SU-DHL-6 (cell line): ENCODE data around the gene PRDM16.

Experiments
- H2AFZ ChIP-seq: fragments of 200-600 bp; sonication (generic); 2 replicates; pipeline ENCODE4 v1.6.1; 2014; ENCODE audit warnings: low read depth, mild to moderate bottlenecking, moderate library complexity, mixed read lengths, antibody characterized with exemption, low read length; ENCODE audit not compliant: severe bottlenecking
- H3F3A ChIP-seq: fragments of 200-600 bp; shearing (Covaris generic); 2 replicates; pipeline ENCODE4 v1.6.0; 2016; ENCODE audit warnings: antibody characterized with exemption, mild to moderate bottlenecking; ENCODE audit not compliant: insufficient read depth
- H3K27ac ChIP-seq: fragments of 200-600 bp; sonication (generic); 2 replicates; pipeline ENCODE4 v1.5.1; 2016; ENCODE audit warnings: low read depth, mild to moderate bottlenecking, low read length, moderate library complexity, mixed read lengths
- H3K27me3 ChIP-seq: fragments of 200-600 bp; sonication (generic), shearing (Covaris generic); 2 replicates; pipeline ENCODE4 v1.6.0; 2014; ENCODE audit warnings: mild to moderate bottlenecking, low read length
- H3K36me3 ChIP-seq: fragments of 200-600 bp; sonication (generic); 2 replicates; pipeline ENCODE4 v1.6.1; 2014; ENCODE audit warnings: mild to moderate bottlenecking, low read length, mixed read lengths
- H3K4me2 ChIP-seq: fragments of 300-600, 200-600 bp; shearing (Covaris generic), sonication (generic); 2 replicates; pipeline ENCODE4 v1.6.0; 2014; ENCODE audit warnings: low read length, low read depth, mild to moderate bottlenecking; ENCODE audit not compliant: poor library complexity, severe bottlenecking
- H3K4me3 ChIP-seq: fragments of 200-600 bp; sonication (generic); 2 replicates; pipeline ENCODE4 v1.5.1; 2014; ENCODE audit warnings: antibody characterized with exemption, low read length, mild to moderate bottlenecking, mixed read lengths; ENCODE audit not compliant: insufficient read depth, poor library complexity, severe bottlenecking
- H3K79me2 ChIP-seq: fragments of 200-600 bp; sonication (generic); 2 replicates; pipeline ENCODE4 v1.6.1; 2014; ENCODE audit warnings: mild to moderate bottlenecking, low read length, moderate library complexity; ENCODE audit not compliant: insufficient read depth
- H3K9ac ChIP-seq: fragments of 200-600 bp; sonication (generic); 2 replicates; pipeline ENCODE4 v1.7.0; 2014; ENCODE audit warnings: mild to moderate bottlenecking, low read length
- H3K9me2 ChIP-seq: fragments of 200-600 bp; sonication (generic); replicated peaks from 2 replicates; pipeline ENCODE4 v1.6.1; 2014; ENCODE audit warnings: low read length; ENCODE audit not compliant: insufficient read depth
- H3K9me3 ChIP-seq: fragments of 200-600 bp; sonication (generic); 2 replicates; pipeline ENCODE4 v1.6.1; 2014; ENCODE audit warnings: low read length, mixed read lengths; ENCODE audit not compliant: insufficient read depth
- H4K20me1 ChIP-seq: fragments of 200-600 bp; sonication (generic); 2 replicates; pipeline ENCODE4 v1.6.1; 2014; ENCODE audit warnings: low read depth, mild to moderate bottlenecking, antibody characterized with exemption, low read length, moderate library complexity, mixed read lengths
- EZH2phosphoT487 ChIP-seq: fragments of 200-600 bp; sonication (generic), shearing (Covaris generic); conservative IDR thresholded peaks from 2 replicates; pipeline ENCODE4 v1.6.1; 2018; ENCODE audit warnings: mild to moderate bottlenecking, antibody characterized with exemption, low read length, moderate library complexity, mixed read lengths
- TF ChIP-seq, protein P1 (sequence below): fragments of 200-600 bp; sonication (generic); IDR thresholded peaks from one replicate; pipeline ENCODE4 v1.5.1; 2017; ENCODE audit warnings: antibody characterized with exemption, mild to moderate bottlenecking, low read length, moderate library complexity; ENCODE audit not compliant: insufficient read depth, poor library complexity, severe bottlenecking

PRDM16 gene

GRCh38 chr1:3330771-3331245, 261.8 kb downstream of the PRDM16 start:
- no peaks in the 10 kb centered on the region for H4K20me1 ChIP-seq
- H3K9me3 ChIP-seq, result no peaks in the 10 kb centered on the region
- H3K9me2 ChIP-seq, result no peaks in the 10 kb centered on the region
- H3K27ac ChIP-seq, result no peak overlapping the region
- TF ChIP-seq, protein P1, sequence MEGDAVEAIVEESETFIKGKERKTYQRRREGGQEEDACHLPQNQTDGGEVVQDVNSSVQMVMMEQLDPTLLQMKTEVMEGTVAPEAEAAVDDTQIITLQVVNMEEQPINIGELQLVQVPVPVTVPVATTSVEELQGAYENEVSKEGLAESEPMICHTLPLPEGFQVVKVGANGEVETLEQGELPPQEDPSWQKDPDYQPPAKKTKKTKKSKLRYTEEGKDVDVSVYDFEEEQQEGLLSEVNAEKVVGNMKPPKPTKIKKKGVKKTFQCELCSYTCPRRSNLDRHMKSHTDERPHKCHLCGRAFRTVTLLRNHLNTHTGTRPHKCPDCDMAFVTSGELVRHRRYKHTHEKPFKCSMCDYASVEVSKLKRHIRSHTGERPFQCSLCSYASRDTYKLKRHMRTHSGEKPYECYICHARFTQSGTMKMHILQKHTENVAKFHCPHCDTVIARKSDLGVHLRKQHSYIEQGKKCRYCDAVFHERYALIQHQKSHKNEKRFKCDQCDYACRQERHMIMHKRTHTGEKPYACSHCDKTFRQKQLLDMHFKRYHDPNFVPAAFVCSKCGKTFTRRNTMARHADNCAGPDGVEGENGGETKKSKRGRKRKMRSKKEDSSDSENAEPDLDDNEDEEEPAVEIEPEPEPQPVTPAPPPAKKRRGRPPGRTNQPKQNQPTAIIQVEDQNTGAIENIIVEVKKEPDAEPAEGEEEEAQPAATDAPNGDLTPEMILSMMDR, result no peak
- no peak for TF ChIP-seq EZH2phosphoT487
- H2AFZ ChIP-seq, result no peak overlapping the region
- H3K4me3 ChIP-seq, result no peak overlapping the region
- H3F3A ChIP-seq, result no peaks in the 10 kb centered on the region
- H3K79me2 ChIP-seq, result no peaks in the 10 kb centered on the region
- H3K4me2 ChIP-seq, result no peak overlapping the region
- H3K27me3 ChIP-seq, result no peaks in the 10 kb centered on the region
- H3K36me3 ChIP-seq, result no peaks in the 10 kb centered on the region
- no peak overlapping the region for H3K9ac ChIP-seq

DNA sequence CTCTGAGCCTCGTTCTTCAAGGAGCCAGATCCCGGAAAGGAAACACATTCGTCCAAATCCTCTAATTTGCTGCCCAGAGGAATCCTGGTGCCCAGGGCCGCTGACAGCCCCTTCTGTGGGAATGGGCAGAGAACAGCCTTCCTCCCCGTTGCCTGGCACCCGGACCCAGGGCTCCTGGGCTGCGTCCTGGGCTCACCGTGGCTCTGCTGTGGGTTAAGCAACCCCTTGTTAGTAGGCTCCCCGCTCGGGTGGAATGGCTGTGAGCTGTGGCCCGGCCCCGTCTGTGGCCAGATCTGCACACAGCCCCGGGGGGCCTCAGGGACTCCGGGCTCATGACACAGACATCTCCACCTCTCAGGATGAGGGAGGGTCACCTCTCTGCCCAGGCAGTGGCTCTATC, 262.6 kb downstream of the PRDM16 start:
- Histone ChIP-seq H3K9me2 (no peaks in the 10 kb centered on the region), H3F3A (no peaks in the 10 kb centered on the region), H3K9me3 (no peaks in the 10 kb centered on the region), H3K4me3 (no peak overlapping the region), H2AFZ (no peak overlapping the region), H3K36me3 (no peaks in the 10 kb centered on the region), H3K27ac (no peak overlapping the region), H3K4me2 (no peak overlapping the region), H3K27me3 (no peaks in the 10 kb centered on the region), H4K20me1 (no peaks in the 10 kb centered on the region), H3K79me2 (no peaks in the 10 kb centered on the region), H3K9ac (no peak overlapping the region)
- TF ChIP-seq EZH2phosphoT487, result no peak
- TF ChIP-seq, protein P1, result no peak

DNA sequence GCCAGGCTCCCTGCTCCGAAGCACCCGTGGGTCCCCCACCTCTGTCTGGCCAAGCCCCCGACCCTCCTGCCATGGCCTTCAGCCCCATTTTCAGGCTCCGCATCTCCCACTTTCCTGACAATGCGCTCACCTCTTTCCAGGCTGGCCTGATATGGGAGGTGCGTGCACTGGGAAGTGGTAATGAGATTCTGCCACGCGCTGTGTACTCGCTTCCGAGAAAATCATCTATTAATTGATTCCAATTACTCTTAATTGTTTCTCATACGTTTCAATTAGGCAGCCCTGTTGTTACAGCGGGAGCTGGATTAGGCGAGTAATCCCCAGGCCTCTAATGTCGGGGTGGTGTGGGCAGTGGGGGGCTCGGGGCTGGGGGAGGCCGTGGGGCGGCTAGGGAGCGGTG, 263.0 kb downstream of the PRDM16 start:
- no peaks in the 10 kb centered on the region for H3K9me3 ChIP-seq
- no peak overlapping the region for H3K4me2 ChIP-seq
- H3K9ac ChIP-seq, result no peak overlapping the region
- H3K4me3 ChIP-seq, result no peak overlapping the region
- no peaks in the 10 kb centered on the region for H4K20me1 ChIP-seq
- H3K9me2 ChIP-seq, result no peaks in the 10 kb centered on the region
- no peaks in the 10 kb centered on the region for H3K36me3 ChIP-seq
- TF ChIP-seq, protein P1, result no peak
- TF ChIP-seq EZH2phosphoT487, result no peak
- no peak overlapping the region for H2AFZ ChIP-seq
- H3K27me3 ChIP-seq, result no peaks in the 10 kb centered on the region
- H3F3A ChIP-seq, result no peaks in the 10 kb centered on the region
- H3K27ac ChIP-seq, result no peak overlapping the region
- no peaks in the 10 kb centered on the region for H3K79me2 ChIP-seq

GRCh38 chr1:3332662-3333061, 263.7 kb downstream of the PRDM16 start:
- Histone ChIP-seq H3K9me3 (no peaks in the 10 kb centered on the region), H3K4me2 (no peak overlapping the region), H3F3A (no peaks in the 10 kb centered on the region), H3K9me2 (no peaks in the 10 kb centered on the region), H4K20me1 (no peaks in the 10 kb centered on the region), H3K36me3 (no peaks in the 10 kb centered on the region), H3K9ac (no peak overlapping the region), H3K4me3 (no peak overlapping the region), H3K27ac (no peak overlapping the region), H3K27me3 (no peaks in the 10 kb centered on the region), H3K79me2 (no peaks in the 10 kb centered on the region), H2AFZ (no peak overlapping the region)
- TF ChIP-seq, protein P1, result no peak
- TF ChIP-seq EZH2phosphoT487, result no peak
